Smooth muscle cell of trachea (primary cell): ENCODE data around the gene APOA5. TPM values are rescaled to one million over a fixed set of nuclear protein-coding genes. Genes with fewer than 3 reads are reported as not detected.

Experiments used
- total RNA-seq: library from RNA; depleted of rRNA; stranded (reverse); fragments of >200 nt; gene quantifications from 2 replicates; pipeline ENCODE4 v1.2.1, GENCODE V29; 2014

The APOA5 gene
- not detected in 2 replicates for total RNA-seq

DNA sequence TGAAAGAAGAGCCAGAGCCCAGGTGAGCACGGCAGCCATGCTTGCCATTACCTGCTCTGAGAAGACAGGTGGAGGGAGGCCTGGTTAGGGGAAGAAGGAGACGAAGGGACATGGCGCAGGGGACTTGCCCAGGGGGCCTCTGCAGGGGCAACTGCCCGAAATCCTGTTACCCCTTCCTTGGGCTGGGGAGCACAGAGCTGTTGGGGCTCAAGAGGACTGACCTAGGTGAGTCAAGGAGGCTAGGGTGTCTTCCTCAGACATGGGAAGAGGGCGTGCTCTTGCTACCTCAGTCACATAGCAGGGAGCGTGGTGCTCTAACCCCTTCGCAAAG lies at the start of gene APOA5:
TSS of gene APOA5 (minus strand) at position 67 of the 331 bp plus-strand sequence. CDS start at position 48, 19 bp downstream.

GRCh38 chr11:116837231-116838091 lies 45.8 kb upstream of the APOA5 start, which contains the start of gene APOA1:
TSS of gene APOA1 (minus strand) at chr11:116837622. CDS start at chr11:116837387, 235 bp downstream.

GRCh38 chr11:116829525-116830183 lies 38.0 kb upstream of the APOA5 start, which contains the start of gene APOC3:
TSS of gene APOC3 (plus strand) at chr11:116829907. CDS start at chr11:116830583, 676 bp downstream.

DNA sequence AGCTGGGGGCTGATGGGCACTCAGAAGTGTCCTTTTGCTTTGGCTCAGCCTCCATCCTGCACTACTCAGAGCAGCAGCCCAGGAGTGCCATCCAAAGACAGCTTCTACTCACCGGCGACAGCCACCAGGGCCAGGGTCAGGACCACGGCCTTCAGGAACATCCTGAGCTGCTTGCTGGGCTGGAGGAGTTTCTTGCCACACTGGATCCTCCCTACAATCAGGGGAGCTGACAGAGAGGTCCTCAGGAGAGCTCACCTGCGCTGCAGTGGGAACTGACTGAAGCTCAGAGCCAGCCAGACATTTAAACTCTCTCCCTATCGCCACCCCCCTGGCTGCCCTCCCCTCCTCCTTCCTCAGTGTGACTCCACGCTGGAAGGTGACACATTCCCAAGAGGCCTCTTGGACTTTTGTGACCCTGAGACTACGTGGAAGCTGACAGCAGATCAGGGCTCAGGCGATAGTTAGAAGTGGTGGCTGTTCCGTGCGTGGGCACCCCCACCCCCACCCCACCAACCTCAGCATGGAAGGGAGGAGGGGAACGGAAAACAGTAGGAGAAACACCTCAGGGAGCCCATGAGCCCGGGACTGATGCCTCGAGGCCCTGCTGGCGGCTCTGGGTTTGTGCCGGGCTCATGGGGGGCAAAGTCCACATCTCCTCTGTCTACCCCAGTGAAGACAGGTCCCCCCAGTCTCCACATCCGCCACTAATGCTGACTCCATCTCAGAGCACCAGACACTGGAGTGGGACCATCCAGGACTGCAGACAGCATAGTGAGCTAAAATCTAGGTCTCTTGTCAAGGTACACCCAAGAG lies 31.6 kb upstream of the APOA5 start, which contains the start of gene APOA4:
TSS of gene APOA4 (minus strand) at position 274 of the 813 bp plus-strand sequence. CDS start at position 161, 113 bp downstream.

DNA sequence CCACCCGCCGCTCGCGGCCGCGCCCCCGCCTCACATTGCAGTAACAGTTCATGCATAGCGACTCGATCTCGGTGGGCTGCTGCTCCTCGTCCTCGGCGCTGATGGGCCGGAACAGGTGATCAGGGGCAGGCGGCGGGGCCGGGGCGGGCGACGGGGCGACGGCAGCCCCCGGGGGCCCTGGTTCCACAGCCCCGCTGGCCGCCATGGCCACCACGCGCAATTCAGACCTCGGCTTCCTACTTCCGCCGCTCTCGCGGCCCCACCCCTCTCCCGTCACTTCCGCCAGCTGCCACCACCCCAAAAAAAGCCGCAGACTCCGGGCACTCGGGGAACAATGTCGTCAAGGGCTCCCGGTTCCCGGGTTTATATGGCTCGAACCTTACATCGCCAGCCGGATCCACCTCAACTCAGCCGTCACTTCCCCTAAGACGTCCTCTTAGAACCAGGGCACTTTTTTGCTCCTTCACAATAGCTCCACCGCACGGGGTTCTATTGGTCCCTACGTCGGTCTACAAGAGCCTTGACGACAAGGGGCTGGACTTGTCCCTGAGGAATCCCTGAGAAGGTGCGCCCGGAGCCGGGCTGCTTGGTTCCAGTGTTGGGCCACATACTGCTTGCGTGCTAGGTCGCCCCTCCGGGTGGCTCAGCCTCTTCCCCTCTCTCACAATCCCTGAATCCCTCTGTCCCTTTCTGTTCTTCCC lies 3.7 kb downstream of the APOA5 start, which contains the start of gene ZPR1:
TSS of gene ZPR1 (minus strand) at position 238 of the 701 bp plus-strand sequence. CDS start at position 205, 33 bp downstream.

DNA sequence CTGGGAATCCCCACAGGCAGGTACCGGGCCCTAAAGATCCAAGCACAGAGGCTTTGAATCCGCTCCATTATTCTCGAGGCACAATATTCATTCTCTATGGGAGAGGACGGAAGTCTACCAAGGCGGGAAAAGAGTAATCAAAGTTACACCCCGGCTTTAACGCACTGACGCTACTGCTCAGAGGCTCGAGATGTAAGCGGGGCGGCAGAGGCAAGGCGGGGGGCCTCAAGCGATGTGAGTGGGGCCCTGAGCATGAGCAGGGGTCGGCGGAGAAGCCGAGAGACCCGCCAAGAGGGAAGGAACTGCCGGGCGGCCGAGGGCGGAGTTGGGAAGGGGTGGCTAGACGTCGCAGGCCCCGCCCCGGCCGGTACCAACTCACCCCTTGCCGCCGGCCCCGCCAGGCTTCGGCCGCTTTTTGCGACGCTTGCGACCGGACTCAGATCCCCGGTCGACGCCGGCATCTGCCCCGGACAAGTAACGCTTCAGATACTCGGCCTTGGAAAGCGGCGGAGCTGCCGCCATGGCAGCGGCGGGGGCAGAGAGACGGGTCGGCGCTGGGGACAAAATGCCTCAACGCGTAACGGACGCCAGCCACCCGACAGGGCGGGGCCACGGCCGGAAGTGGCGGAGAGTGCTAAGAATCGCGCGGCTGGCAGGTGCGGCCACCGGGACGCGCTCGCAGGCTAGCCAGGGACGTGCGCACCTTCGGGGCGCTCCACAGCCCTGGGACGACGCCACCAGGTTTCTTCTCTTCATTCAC lies 19.1 kb downstream of the APOA5 start, which contains the start of gene BUD13:
TSS of gene BUD13 (minus strand) at position 545 of the 760 bp plus-strand sequence. CDS start at position 522, 23 bp downstream.

Other genes with a start within 250 kb of the APOA5 start
- gene BUD13, start 18.9 kb downstream of the APOA5 start, total RNA-seq: 10.1 and 11.9 TPM in 2 replicates
- gene ZPR1, start 3.9 kb downstream of the APOA5 start, total RNA-seq: 29.7 and 30.8 TPM in 2 replicates
- gene APOA4, start 31.4 kb upstream of the APOA5 start, total RNA-seq: not detected in 2 replicates
- not detected in 2 replicates for gene APOC3, start 38.0 kb upstream of the APOA5 start, total RNA-seq
- gene APOA1, start 45.7 kb upstream of the APOA5 start, total RNA-seq: 0.33 TPM in 1 of 2 replicates, not detected in the other